HG02571 (cell line): Measurements from ENCODE around the gene PROSER1.
"Not testable (repeated sequence)": the region's sequence is repeated elsewhere in the genome, so short reads cannot be mapped to it uniquely, and the experiment has no call there.

Source experiments
- ATAC-seq: cut with Tn5 transposase; IDR thresholded peaks from one replicate; pipeline ENCODE4 v1.9.1; 2021; ENCODE audit warnings: mild to moderate bottlenecking, moderate library complexity; ENCODE audit not compliant: unreplicated experiment

The PROSER1 gene

DNA sequence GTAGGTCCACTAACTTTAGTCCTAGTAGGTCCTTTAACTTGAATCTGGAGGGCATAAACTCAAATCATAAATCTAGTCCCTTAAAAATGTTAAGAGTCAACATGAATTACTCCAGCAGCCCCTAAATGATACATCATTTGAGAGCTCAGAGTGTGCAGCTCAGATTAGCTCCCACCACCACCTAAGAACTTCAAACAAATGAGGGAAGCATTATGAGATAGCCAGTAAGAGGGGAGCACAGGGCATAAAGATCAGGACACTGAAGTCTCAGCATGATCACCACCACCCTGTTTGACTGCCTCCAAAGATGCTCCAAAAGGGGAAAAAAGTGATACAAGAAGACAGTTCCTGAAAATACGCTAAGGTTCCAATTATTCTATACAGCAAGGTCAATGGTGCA, 5.7 kb downstream of the PROSER1 start:
- no peak for ATAC-seq

DNA sequence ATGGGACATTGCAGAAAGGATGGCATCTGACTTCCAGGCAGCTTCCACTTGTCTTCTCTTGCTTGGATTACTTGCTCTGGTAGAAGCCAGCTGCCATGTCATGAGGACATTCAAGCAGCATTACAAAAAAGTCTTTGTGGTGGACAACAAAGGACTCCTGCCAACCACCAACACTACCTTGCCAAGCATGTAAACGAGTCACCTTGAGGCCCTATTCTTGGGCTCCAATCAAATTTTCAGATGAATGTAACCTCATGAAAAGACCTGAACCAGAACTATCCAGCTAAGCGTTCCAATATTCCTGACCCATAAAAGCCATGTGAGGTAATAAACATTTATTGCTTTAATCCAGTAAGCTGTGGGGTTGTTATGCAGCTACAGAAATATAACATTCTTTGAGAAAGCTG, 12.5 kb downstream of the PROSER1 start:
- no peak for ATAC-seq

DNA sequence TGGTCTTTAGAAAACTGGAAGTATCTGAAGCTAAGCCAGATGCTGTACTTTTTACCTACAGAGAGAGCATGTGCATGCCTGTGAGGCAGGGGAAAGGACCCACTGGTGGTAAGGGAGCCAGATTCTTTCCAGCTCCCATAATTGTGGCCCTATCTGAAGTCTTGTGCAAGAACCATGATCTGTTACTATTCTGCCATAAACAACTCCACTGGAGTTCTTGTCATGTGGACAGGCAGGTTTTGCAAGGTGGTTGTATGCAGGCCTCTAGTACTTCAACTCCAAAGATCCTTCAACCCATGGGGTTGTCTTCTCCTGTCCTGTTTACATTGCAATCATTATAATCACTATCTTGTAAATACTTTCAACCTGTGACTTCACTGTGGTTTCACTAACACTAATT, 14.1 kb downstream of the PROSER1 start:
- ATAC-seq: no peak

DNA sequence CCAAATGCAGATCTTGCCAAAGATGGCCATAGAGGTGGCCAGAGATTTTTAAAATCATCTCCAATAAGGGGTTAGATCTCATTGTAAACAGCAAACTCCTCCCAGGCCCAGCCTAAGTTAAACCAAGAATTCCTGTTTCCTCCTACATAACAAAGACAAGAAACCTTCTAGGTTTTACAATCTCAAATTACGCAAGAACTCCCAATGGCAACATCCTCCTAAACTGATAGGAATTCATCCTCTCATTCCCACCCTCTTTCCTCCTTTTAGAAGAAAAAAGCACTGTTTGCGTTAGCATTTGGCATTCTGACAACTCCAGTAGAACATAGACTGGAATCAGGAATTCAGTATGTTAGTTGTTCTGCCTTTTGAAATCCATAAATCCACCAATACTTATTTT, 14.6 kb downstream of the PROSER1 start:
- no peak for ATAC-seq

DNA sequence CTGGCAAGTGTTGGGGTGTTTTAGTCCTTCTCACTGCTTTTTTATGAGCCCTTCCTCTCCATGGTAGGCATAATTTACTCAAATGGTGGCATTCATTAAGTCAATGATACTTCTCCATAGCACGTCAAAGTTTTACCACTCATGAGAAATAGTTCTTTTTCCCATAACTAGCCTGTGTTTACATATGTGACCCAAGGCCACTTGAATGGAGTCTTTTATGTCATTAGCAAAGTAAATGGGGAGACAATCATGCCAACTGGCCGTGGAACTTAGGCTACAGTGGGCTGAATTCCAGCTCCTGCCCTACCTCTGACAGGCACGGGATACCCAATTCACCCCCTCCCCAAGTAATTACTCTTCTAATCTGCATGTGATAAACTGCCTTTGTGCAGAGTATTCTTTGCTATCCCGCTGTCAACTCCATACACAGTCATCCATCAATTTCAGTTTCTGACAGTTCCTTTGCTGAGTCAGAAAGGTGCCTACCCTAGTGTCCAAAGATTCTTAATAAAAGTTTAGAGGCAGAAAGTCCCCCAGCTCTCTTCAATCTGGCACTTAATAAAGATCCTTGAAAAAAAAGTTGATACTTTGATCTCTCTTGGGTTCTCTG, 16.9 kb downstream of the PROSER1 start:
- ATAC-seq: no peak

DNA sequence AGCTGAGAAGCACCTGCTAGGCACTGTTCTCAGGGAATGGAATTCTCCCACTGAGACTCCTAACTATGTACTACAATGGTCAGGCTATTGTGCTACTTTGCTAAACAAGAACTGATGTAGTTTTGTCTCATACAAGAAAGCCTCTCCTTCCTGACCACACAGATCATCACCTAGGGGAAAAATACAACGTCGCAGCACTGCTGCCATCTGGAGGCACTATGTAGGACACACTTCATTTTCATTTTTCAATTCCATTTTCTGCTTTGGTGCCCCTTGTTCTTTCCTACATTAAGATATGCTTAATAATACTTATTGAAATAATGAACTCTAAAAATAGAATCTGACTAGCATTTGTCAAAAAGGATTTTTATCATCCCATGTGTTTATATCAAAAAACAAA, 21.1 kb downstream of the PROSER1 start:
- ATAC-seq: peak; percentile 77

DNA sequence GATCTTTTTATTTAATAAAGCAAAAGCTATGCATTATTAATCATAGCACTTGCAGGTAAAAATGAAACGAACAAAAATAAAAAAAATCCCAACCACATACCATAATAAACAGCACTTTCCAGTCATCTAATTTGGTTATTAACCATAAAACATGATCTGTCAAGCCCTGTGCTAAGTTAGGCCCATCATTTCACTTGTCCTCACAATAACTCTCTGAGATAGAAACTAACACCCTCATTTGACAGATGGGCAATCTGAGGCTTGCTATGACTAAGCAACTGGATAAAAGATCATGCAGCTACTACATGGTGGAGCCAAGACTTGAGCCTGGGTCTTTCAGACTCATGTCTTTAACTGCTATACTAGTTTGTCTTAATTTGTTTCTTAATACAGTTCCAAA, 21.8 kb downstream of the PROSER1 start:
- peak; percentile 78 for ATAC-seq

DNA sequence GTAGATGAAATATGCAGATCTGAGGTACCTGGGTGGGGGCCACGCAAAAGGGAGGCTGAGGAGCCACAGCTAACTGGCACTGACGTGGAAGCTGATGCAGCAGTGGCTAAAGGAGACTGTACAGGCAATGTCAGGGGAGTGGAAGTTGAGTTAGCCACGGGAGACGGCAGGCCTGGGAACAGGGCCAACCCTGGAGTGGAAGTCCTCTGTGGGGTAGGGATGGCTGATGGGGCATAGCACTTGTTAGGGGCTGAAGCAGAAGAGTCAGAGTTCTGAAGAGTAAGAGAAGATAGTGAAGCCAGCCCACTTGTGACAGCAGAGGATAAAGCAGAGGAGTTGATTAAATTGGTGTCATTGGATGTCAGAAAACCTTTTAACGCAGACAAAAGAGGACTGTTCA, 24.4 kb downstream of the PROSER1 start:
- no peak for ATAC-seq

DNA sequence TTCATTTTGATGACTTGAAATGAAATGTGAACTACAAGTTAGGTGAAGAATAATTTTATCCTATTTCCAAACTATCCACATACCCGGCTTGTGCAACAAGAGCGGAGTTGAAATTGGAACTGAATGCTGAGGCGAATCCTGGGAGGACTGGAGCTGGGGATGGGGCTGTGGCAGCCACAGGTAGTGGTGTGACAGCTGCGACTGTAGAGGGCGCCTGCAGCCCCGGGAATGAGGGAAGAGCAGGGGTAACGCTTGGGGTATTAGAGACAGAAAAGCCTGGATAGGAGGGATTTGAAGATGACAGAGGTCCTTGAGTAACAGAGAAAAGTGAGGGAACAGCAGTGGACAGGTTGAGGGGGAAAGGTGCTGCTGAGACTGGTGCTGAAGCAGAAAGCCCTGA, 25.3 kb downstream of the PROSER1 start:
- ATAC-seq: no peak

DNA sequence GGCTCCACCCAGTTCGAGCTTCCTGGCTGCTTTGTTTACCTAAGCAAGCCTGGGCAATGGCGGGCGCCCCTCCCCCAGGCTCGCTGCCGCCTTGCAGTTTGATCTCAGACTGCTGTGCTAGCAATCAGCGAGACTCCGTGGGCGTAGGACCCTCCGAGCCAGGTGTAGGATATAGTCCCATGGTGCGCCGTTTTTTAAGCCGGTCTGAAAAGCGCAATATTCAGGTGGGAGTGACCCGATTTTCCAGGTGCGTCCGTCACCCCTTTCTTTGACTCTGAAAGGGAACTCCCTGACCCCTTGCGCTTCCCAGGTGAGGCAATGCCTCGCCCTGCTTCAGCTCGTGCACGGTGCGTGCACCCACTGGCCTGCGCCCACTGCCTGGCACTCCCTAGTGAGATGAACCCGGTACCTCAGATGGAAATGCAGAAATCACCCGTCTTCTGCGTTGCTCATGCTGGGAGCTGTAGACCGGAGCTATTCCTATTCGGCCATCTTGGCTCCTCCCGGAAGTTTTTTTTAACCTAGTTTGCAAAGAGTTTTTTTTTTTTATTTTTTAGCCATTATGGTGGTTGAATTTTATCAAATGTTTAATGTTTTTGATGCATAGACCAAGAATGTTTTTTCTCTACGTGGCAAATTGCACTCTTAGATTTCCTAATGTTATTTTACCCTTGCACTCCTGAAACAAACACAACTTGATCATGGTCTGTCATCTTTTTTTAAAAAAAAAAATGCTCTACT, 31.3 kb downstream of the PROSER1 start:
- not testable (repeated sequence) for ATAC-seq

DNA sequence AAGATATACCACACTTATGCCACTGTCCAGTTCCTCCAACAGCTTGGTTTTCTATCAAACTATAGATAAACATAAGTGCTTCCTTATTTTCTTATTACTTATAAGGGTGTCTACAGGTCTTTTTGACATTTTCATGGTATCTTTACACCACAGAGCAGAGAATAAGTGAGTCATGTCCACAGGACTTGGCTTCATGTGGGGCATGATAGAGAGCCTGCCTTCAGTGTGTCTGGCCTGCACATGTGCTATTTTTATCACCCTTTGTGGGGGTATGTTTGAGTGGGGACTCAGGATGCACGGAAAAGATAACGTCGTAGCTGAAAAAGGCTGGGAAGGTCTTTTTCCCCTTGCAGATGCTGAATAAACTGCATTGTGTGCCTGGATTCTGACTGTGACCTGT, 39.1 kb downstream of the PROSER1 start:
- ATAC-seq: no peak

DNA sequence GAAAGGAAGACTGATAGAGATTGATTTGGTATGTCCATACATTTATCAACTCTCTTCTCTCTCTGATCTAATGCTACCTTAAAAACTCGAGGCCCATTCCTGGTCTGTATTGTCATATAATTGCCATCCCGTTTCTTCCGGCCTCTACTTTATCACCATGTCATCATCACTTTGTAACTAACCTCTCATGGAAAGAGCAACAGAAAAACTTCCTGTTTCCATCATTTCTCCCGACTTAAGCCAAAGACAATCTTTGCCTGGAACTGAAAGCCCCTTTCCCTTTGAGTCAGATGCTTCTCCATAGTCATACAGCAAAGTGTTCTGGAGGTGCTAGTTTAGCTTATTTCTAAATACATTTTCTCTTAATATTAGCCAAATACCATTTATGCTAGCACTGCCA, 44.5 kb downstream of the PROSER1 start:
- ATAC-seq: no peak

DNA sequence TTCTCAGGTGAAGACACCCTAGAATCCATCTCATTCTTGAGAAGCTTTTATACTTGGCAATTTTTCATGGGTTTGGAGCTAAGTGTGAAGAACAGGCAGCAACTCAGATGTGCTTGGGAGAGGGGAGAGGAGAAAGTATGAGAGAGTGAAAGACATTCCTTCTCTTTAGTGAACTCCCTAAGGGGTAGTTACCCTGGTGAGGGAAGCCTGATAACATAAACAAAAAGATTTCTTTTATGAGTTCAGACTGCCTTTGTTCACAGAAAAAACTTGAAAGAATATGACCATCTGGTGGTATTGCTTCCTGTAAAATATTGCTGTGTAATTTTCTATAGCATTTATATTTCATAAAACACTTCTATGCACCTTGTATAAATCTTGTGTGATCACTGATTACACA, 47.2 kb downstream of the PROSER1 start, which contains the start of gene STOML3:
TSS of gene STOML3 (minus strand) at position 139 of the 400 bp plus-strand sequence. CDS start at position 29, 110 bp downstream.
- ATAC-seq: no peak

DNA sequence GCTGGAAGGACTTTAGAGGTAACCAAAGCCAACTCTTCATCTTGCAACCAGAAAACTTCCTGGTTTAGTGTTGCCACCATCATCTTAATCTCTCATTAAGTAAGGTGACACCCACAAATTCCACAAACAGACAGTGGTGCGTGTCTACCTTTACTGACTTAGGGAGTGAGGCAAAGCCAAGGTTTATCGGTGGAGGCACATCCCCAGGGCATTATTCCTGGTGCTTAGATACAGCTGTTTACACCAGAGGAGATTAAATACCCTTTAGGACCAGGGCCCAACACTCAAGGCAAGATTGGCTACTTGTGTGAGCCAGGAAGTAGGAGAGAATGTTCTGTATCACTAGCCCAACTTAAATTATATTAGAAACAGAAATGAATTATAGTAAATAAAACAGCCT, 56.8 kb downstream of the PROSER1 start:
- ATAC-seq: no peak

DNA sequence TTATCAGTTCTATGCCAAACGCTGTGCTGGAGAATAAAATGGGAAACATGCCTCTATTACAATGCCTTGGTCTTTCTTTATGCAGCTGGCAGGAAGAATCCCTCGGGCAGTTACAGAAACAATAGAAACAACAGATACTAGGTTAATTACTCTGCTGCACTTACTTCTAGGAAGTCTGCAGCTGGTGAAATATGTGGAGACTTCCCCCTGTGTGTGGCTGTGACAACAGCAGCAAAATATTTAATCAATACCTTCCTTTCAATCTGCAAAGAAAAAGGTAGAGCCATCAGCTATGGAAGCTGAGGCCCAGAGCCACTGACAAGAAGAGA, 57.2 kb downstream of the PROSER1 start:
- no peak for ATAC-seq

DNA sequence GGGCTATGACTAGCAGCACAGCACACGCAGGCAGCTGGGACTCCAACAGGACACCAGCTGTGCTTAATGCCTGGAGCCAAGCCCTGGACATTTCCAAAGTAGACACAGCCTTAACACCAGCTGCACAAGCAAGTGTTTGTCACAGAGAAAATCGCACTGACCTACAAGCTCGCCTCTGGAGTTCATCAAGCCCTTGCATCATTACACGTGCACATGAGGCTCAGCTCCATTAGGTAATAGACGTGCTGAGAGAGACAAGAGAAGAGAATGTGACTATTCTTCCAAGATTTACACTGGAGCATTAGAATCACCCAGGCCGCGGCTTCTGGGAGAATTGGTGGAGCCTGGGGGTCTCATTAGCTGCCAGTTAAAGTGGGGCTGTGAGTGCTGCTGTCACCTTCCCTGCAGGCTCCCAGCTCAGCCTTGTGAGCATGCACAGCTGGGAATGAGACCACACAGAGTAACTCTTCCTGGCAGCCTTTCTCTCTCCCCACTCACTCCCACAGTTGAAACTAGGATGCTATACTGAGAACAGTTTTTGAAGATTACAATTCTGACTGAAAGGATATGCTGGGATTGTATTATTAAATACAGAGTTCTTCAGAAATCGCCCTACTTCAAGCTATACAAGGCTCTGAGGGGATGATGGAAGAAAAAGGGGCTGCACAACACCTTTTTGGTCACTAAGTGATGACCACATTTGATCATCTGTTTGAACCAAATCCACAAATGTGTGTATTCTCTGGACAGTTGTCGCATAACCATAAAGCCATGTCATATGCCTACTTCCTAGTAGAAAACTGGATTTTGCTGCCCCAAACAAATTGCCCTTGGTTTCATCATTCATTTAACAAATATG, 57.8 kb downstream of the PROSER1 start:
- ATAC-seq: no peak

DNA sequence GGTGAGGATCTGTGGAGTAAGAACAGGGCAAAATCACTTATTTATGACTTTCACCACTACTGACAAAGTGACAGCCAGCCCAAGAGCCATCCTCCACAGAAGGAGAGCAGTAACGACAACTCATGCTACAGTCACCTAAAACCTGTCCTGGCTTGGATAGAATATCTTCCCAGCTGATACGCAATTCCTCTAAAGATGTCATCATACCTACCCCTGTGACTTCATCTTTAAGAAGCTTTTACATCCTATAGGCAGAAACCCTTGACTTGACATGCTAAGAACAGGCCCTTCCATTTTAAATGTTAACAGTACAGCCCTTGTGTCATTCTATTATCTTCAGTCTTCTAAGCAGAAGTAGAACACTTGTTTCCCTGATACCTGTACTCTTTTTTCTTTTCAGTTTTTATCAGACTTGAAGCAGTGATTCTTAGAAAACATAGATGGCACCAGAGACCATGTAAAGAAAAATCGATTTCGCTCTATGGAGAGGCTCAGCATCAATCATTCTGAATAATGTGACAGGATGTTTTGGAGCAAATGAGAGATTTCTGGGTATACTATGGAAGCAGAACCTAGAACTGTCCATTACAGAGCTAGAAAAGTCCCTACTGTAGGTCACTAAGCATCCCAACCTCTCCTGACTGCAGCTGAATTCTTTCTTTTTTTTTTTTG, 67.4 kb downstream of the PROSER1 start:
- no peak for ATAC-seq

DNA sequence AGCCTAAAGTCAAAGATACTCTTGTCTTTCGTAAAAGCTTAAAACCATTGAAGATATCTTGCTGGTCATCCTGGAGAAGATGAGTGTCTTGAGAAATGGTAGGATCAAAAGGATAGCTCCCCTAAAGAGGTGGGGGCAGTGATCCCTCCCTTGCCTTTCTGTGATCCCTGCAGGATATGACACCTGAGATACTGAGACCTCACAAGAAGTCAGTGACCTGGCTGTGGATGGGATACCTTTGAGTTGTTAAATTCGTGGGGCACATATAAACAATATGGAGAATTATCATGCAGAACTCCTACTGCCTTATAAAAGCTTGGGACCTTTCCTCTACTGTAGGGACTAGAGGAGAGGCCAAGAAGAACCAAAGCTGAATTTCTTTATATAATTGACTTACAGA, 68.7 kb downstream of the PROSER1 start:
- no peak for ATAC-seq

DNA sequence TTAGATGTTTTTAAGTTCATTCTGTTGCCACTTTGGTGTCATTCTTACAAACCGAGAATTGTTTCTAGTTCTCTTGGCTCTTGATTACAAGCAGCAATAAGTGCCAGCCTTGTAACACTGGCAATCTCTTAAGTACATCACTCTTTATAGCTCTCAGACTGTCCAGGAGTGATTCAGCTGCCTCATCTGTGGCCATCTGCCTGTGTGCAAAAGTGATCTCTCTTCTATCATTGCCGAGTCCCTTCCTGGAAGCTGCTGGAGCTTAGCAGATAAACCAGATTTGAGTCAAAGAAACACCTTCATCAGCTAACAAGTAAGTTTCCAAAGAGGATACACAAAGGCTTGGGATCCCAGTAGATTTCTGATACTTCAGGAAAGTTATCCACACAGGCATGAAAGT, 70.4 kb downstream of the PROSER1 start:
- ATAC-seq: no peak

DNA sequence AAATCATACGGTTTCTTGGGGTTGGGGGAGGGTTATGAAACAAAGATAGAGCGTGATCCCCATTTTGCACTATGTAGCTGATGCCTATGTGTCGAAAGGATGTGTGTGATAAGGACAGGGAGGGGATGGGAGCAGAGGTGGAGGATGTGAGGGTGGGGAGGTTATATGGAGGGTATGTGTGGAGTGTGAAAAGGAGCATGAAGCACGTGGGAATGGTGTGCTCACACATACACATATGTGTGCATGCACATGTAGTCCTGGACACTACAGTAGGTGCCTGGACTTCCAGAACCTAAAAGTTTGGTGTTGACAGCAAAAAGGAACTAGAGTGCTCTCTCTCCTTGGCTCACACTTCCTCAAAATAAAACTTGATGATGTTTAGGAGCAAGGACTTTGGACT, 72.6 kb downstream of the PROSER1 start:
- no peak for ATAC-seq

DNA sequence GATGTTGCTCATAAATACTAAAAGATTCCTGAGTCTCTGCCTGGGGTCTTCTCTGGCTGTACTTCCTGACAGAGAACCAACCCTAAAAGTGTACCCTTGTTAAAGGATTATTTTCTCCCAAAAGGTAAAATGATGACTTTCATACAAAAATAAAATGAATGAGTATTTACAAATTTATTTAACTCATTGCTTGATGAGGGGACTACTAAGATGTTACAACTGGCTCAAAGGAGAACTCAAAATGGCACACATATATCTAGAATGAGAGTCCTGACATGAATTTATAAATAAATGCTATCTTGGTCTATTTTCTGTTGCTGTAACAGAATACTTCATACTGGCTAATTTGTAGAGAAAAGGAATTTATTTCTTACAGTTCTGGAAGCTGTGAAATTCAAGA, 77.7 kb downstream of the PROSER1 start:
- ATAC-seq: no peak
